Measurements from ENCODE around the gene ARID4B.

ARID4B gene

GRCh38 chr1:235127732-235128455 is 200.1 kb downstream of the ARID4B start:
- DNase-seq = peak; percentile 26
- ATAC-seq = no peak

- ATAC-seq (no peak), DNase-seq (no peak)
Observed at GRCh38 chr1:235127203-235127602, 200.8 kb downstream of the ARID4B start.

GRCh38 chr1:235124665-235125064 is 203.3 kb downstream of the ARID4B start:
- DNase-seq (no peak), ATAC-seq (no peak)

- ATAC-seq (no peak), DNase-seq (no peak)
Observed at GRCh38 chr1:235124111-235124510, 203.9 kb downstream of the ARID4B start.

- no peak for DNase-seq
- ATAC-seq = no peak
Observed at GRCh38 chr1:235122348-235122747, 205.6 kb downstream of the ARID4B start.
